Neural cell (in vitro differentiated cells): ENCODE results near the gene CLEC20A. TPM values are rescaled to one million over a fixed set of nuclear protein-coding genes. Genes with fewer than 3 reads are reported as not detected.

Experiments
- H2AFZ ChIP-seq: fragments of 200-600, 300-800 bp; sonication (generic), shearing (Covaris generic); 2 replicates; pipeline ENCODE4 v1.6.0; 2014; ENCODE audit warnings: low read depth, mild to moderate bottlenecking, antibody characterized with exemption, low read length, moderate library complexity
- H3F3A ChIP-seq: fragments of 200-600 bp; shearing (Covaris generic); 2 replicates; pipeline ENCODE4 v1.6.1; 2016; ENCODE audit warnings: mild to moderate bottlenecking, moderate library complexity, mixed read lengths, antibody characterized with exemption, low read length; ENCODE audit not compliant: insufficient read depth, poor library complexity, severe bottlenecking
- H3K27ac ChIP-seq: fragments of 200-600, 300-800 bp; sonication (generic), shearing (Covaris generic); 2 replicates; pipeline ENCODE4 v1.5.1; 2014; ENCODE audit warnings: mild to moderate bottlenecking, low read length, moderate library complexity
- H3K27me3 ChIP-seq: fragments of 300-800, 200-600 bp; sonication (generic), shearing (Covaris generic); 2 replicates; pipeline ENCODE4 v1.6.0; 2014; ENCODE audit warnings: mild to moderate bottlenecking, low read depth, low read length, moderate library complexity; ENCODE audit not compliant: insufficient read depth
- H3K36me3 ChIP-seq: fragments of 300-800, 200-600 bp; sonication (generic), shearing (Covaris generic); 2 replicates; pipeline ENCODE4 v1.5.1; 2014; ENCODE audit warnings: mild to moderate bottlenecking, antibody characterized with exemption, low read length, moderate library complexity; ENCODE audit not compliant: insufficient read depth
- H3K4me2 ChIP-seq: fragments of 300-800, 200-600 bp; sonication (generic), shearing (Covaris generic); 2 replicates; pipeline ENCODE4 v1.6.0; 2014; ENCODE audit warnings: mild to moderate bottlenecking, low read length
- H3K4me3 ChIP-seq: fragments of 300-800, 200-600 bp; sonication (generic), shearing (Covaris generic); 2 replicates; pipeline ENCODE4 v1.5.1; 2014; ENCODE audit warnings: mild to moderate bottlenecking, low read length, moderate library complexity
- H3K79me2 ChIP-seq: fragments of 200-600 bp; shearing (Covaris generic); replicated peaks from 2 replicates; pipeline ENCODE4 v1.6.0; 2014; ENCODE audit warnings: mild to moderate bottlenecking, low read length, moderate library complexity; ENCODE audit not compliant: insufficient read depth
- H3K9ac ChIP-seq: fragments of 300-800, 200-600 bp; sonication (generic), shearing (Covaris generic); 2 replicates; pipeline ENCODE4 v1.6.1; 2016; ENCODE audit warnings: mild to moderate bottlenecking, low read length, mixed read lengths
- H3K9me2 ChIP-seq: fragments of 200-600 bp; shearing (Covaris generic); 2 replicates; pipeline ENCODE4 v1.6.1; 2016; ENCODE audit warnings: mild to moderate bottlenecking, low read length, mixed read lengths; ENCODE audit not compliant: insufficient read depth
- H3K9me3 ChIP-seq: fragments of 200-600, 300-800 bp; sonication (generic), shearing (Covaris generic); 2 replicates; pipeline ENCODE4 v1.6.1; 2016; ENCODE audit warnings: mild to moderate bottlenecking, mixed run types, low read length, moderate library complexity, mixed read lengths
- H4K20me1 ChIP-seq: fragments of 200-600 bp; shearing (Covaris generic); 2 replicates; pipeline ENCODE4 v1.6.1; 2016; ENCODE audit warnings: mild to moderate bottlenecking, mixed run types; ENCODE audit not compliant: insufficient read depth
- EP300 ChIP-seq: fragments of 450-650 bp; conservative IDR thresholded peaks from 2 replicates; pipeline ENCODE4 v1.6.1; 2014; ENCODE audit warnings: antibody characterized with exemption, mild to moderate bottlenecking, moderate library complexity; ENCODE audit not compliant: poor library complexity, severe bottlenecking
- EZH2 ChIP-seq: fragments of 200-600, 300-800 bp; shearing (Covaris generic), sonication (generic); IDR thresholded peaks from 2 replicates; pipeline ENCODE4 v1.6.1; 2014; ENCODE audit warnings: antibody characterized with exemption, low read length, borderline replicate concordance, mild to moderate bottlenecking; ENCODE audit not compliant: insufficient read depth, poor library complexity, severe bottlenecking
- MXI1 ChIP-seq: fragments of 450-650 bp; conservative IDR thresholded peaks from 2 replicates; pipeline ENCODE4 v1.6.1; 2014; ENCODE audit warnings: antibody characterized with exemption, mild to moderate bottlenecking; ENCODE audit not compliant: poor library complexity, severe bottlenecking
- POLR2AphosphoS5 ChIP-seq: IDR thresholded peaks from 2 replicates; pipeline ENCODE4 v1.6.1; 2012
- RAD21 ChIP-seq: fragments of 450-650 bp; conservative IDR thresholded peaks from 2 replicates; pipeline ENCODE4 v1.6.1; 2014; ENCODE audit warnings: antibody characterized with exemption, mild to moderate bottlenecking, moderate library complexity
- SMC3 ChIP-seq: fragments of 450-650 bp; conservative IDR thresholded peaks from 2 replicates; pipeline ENCODE4 v1.6.1; 2014; ENCODE audit warnings: antibody characterized with exemption, mild to moderate bottlenecking, moderate library complexity; ENCODE audit not compliant: poor library complexity
- TAF1 ChIP-seq: IDR thresholded peaks from 2 replicates; pipeline ENCODE4 v1.6.1; 2012; ENCODE audit warnings: low read depth
- polyA plus RNA-seq: library from polyadenylated mRNA; depleted of rRNA; stranded (reverse); fragments of >200 nt; gene quantifications from 2 replicates; pipeline ENCODE4 v1.2.3, GENCODE V29; 2014
- TF ChIP-seq, protein P1 (sequence below): IDR thresholded peaks from 2 replicates; pipeline ENCODE4 v1.6.1; 2012; ENCODE audit warnings: borderline replicate concordance
- TF ChIP-seq, protein P2 (sequence below): fragments of 450-650 bp; IDR thresholded peaks from 2 replicates; pipeline ENCODE4 v1.5.1; 2014; ENCODE audit warnings: antibody characterized with exemption, mild to moderate bottlenecking, moderate library complexity; ENCODE audit not compliant: poor library complexity, severe bottlenecking

CLEC20A gene
- polyA plus RNA-seq, 1 donor from 2014 or later = 0.78 TPM

- no peaks in the 10 kb centered on the region for H3K27me3 ChIP-seq
- TF ChIP-seq EP300 (no peak), RAD21 (no peak), TAF1 (no peak), SMC3 (no peak), MXI1 (no peak), EZH2 (no peak), POLR2AphosphoS5 (no peak)
- TF ChIP-seq, protein P1, sequence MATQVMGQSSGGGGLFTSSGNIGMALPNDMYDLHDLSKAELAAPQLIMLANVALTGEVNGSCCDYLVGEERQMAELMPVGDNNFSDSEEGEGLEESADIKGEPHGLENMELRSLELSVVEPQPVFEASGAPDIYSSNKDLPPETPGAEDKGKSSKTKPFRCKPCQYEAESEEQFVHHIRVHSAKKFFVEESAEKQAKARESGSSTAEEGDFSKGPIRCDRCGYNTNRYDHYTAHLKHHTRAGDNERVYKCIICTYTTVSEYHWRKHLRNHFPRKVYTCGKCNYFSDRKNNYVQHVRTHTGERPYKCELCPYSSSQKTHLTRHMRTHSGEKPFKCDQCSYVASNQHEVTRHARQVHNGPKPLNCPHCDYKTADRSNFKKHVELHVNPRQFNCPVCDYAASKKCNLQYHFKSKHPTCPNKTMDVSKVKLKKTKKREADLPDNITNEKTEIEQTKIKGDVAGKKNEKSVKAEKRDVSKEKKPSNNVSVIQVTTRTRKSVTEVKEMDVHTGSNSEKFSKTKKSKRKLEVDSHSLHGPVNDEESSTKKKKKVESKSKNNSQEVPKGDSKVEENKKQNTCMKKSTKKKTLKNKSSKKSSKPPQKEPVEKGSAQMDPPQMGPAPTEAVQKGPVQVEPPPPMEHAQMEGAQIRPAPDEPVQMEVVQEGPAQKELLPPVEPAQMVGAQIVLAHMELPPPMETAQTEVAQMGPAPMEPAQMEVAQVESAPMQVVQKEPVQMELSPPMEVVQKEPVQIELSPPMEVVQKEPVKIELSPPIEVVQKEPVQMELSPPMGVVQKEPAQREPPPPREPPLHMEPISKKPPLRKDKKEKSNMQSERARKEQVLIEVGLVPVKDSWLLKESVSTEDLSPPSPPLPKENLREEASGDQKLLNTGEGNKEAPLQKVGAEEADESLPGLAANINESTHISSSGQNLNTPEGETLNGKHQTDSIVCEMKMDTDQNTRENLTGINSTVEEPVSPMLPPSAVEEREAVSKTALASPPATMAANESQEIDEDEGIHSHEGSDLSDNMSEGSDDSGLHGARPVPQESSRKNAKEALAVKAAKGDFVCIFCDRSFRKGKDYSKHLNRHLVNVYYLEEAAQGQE = no peak
- TF ChIP-seq, protein P2, sequence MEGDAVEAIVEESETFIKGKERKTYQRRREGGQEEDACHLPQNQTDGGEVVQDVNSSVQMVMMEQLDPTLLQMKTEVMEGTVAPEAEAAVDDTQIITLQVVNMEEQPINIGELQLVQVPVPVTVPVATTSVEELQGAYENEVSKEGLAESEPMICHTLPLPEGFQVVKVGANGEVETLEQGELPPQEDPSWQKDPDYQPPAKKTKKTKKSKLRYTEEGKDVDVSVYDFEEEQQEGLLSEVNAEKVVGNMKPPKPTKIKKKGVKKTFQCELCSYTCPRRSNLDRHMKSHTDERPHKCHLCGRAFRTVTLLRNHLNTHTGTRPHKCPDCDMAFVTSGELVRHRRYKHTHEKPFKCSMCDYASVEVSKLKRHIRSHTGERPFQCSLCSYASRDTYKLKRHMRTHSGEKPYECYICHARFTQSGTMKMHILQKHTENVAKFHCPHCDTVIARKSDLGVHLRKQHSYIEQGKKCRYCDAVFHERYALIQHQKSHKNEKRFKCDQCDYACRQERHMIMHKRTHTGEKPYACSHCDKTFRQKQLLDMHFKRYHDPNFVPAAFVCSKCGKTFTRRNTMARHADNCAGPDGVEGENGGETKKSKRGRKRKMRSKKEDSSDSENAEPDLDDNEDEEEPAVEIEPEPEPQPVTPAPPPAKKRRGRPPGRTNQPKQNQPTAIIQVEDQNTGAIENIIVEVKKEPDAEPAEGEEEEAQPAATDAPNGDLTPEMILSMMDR = no peak
- no peaks in the 10 kb centered on the region for H3K9me2 ChIP-seq
- no peak overlapping the region for H3K4me2 ChIP-seq
- no peaks in the 10 kb centered on the region for H3F3A ChIP-seq
- H4K20me1 ChIP-seq = no peaks in the 10 kb centered on the region
- H3K4me3 ChIP-seq = no peak overlapping the region
- H3K79me2 ChIP-seq = no peaks in the 10 kb centered on the region
- no peak overlapping the region for H3K27ac ChIP-seq
- H3K36me3 ChIP-seq = no peaks in the 10 kb centered on the region
- no peaks in the 10 kb centered on the region for H3K9me3 ChIP-seq
- H3K9ac ChIP-seq = no peak overlapping the region
- no peak overlapping the region for H2AFZ ChIP-seq
Observed at GRCh38 chr1:178500936-178501554, 4.3 kb upstream of the CLEC20A start.

DNA sequence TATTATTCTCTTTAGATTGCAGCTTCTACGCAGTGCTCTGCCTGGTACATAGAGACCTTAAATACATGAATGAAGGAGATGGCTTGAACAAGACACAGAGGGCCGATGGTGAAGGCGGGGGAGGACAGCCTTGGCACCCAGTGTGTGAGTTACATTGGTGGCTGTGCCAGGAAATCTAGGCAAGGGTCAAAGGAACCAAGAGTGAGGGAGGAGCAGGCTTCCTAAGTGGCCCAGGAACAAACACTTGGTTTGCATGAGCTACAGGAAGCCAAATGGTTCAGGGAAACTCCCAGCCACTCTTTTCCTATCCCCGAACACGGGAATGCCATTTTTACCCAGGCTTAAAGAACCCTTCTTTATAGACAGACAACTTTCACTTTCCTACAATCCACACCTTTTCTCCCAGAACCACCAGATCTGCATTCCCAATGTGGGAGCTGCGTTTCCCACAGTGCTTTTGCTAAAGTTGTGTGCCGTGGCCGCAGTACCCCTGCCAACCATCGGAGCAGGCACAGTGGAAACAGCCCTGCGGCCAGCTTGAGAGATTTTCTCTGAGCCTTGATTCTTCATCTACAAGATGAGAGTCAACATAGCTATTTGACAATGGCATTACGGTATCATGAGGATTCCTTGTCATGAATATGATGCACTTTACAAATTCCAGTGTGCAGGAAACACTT is 3.5 kb upstream of the CLEC20A start:
- Histone ChIP-seq H3K36me3 (no peaks in the 10 kb centered on the region), H3F3A (no peaks in the 10 kb centered on the region), H3K4me3 (no peak overlapping the region), H3K4me2 (no peak overlapping the region), H3K9me3 (no peaks in the 10 kb centered on the region), H3K9ac (no peak overlapping the region), H3K79me2 (no peaks in the 10 kb centered on the region), H4K20me1 (no peaks in the 10 kb centered on the region), H3K27ac (no peak overlapping the region), H3K27me3 (no peaks in the 10 kb centered on the region), H3K9me2 (no peaks in the 10 kb centered on the region), H2AFZ (no peak overlapping the region)
- TF ChIP-seq, protein P2 = peak; percentile 12
- TF ChIP-seq RAD21 = no peak
